A549 (cell line): ENCODE data around the gene UIMC1. TPM values are rescaled to one million over a fixed set of nuclear protein-coding genes. Genes with fewer than 3 reads are reported as not detected.
A peak's percentile ranks its signal among the peaks of the same experiment; 100 is the strongest.

Experiments used
- ATAC-seq, 2 experiments: fragments of 200-7000 bp in 1 of 2; fragments of >200 bp in 1 of 2; cut with Nextera tagmentation in 1 of 2; cut with Tn5 transposase in 1 of 2; 3 replicates each; pipeline versions ENCODE4 v1.8.0 to v1.9.1; 2018 to 2020; ENCODE audit warnings: mild to moderate bottlenecking in 1 of 2, moderate library complexity in 1 of 2
- CTCF ChIA-PET: fragments of 300-600 bp; sonication (Branson Sonifier 250); formaldehyde crosslinking; extraction: SDS; loops from one replicate; lab custom pipeline; 2021; ENCODE audit warnings: antibody characterized with exemption, inconsistent platforms; lab: Yijun Ruan, JAX
- POLR2A ChIA-PET: fragments of 350-600 bp; formaldehyde crosslinking; extraction: SDS; loops from one replicate; lab custom pipeline; 2021; ENCODE audit warnings: antibody characterized with exemption, inconsistent platforms; lab: Yijun Ruan, JAX
- DNase-seq, 2 experiments: peaks; one replicate each; pipeline versions ENCODE4 v3.0.0 to v3.0.0-alpha.2; 2011 to 2016; ENCODE audit warnings: low read depth in 1 of 2, low spot score in 1 of 2
- FAIRE-seq: peaks from 2 replicates; lab custom pipeline; 2011; peaks lifted over from hg19 to GRCh38; lab: Jason Lieb, UNC
- H3K27ac ChIP-seq, 2 experiments: fragments of >200 bp; sonication (Bioruptor Twin); formaldehyde crosslinking; 3 replicates each; pipeline ENCODE4 v1.5.1; 2016 to 2017
- H3K4me1 ChIP-seq: fragments of >200 bp; sonication (Bioruptor Twin); formaldehyde crosslinking; 3 replicates; pipeline ENCODE4 v1.6.1; 2016
- H3K4me2 ChIP-seq: fragments of >200 bp; sonication (Bioruptor Twin); formaldehyde crosslinking; 3 replicates; pipeline ENCODE4 v1.6.1; 2016
- H3K4me3 ChIP-seq: fragments of >200 bp; sonication (Bioruptor Twin); formaldehyde crosslinking; 3 replicates; pipeline ENCODE4 v1.5.1; 2016
- H3K9me3 ChIP-seq: fragments of >200 bp; sonication (Bioruptor Twin); formaldehyde crosslinking; 3 replicates; pipeline ENCODE4 v1.6.1; 2016
- CBX2 ChIP-seq: fragments of 200-600 bp; sonication (generic); IDR thresholded peaks from 2 replicates; pipeline ENCODE4 v1.6.1; 2016; ENCODE audit warnings: low read depth, mild to moderate bottlenecking, borderline replicate concordance
- CEBPB ChIP-seq, 2 experiments: fragments of >200 bp in 1 of 2; sonication (Bioruptor Twin) in 1 of 2; formaldehyde crosslinking in 1 of 2; IDR thresholded peaks; 2 replicates each; pipeline ENCODE4 v1.6.1; 2012 to 2016
- CHD2 ChIP-seq: fragments of 150-350 bp; IDR thresholded peaks from 2 replicates; pipeline ENCODE4 v1.6.1; 2014; ENCODE audit warnings: low read length; ENCODE audit not compliant: partially characterized antibody
- EHMT2 ChIP-seq: fragments of 200-600 bp; sonication (generic); IDR thresholded peaks from 2 replicates; pipeline ENCODE4 v1.6.1; 2016; ENCODE audit warnings: antibody characterized with exemption, low read depth, mild to moderate bottlenecking, moderate library complexity
- EP300 ChIP-seq, 2 experiments: fragments of >200 bp; sonication (Bioruptor Twin); formaldehyde crosslinking; IDR thresholded peaks; 2 replicates in 1 of 2; 3 replicates in 1 of 2; pipeline ENCODE4 v1.6.1; 2016 to 2017
- HDAC2 ChIP-seq: fragments of 200-600 bp; sonication (generic); IDR thresholded peaks from 2 replicates; pipeline ENCODE4 v1.6.1; 2016
- HEYL ChIP-seq: fragments of 250-450 bp; sonication (Bioruptor Pico); IDR thresholded peaks from 2 replicates; pipeline ENCODE4 v1.8.0; 2021; ENCODE audit warnings: mild to moderate bottlenecking, moderate library complexity
- HOXA7 ChIP-seq: fragments of 250-450 bp; sonication (Bioruptor Pico); IDR thresholded peaks from 2 replicates; pipeline ENCODE4 v1.5.0; 2020; ENCODE audit warnings: mild to moderate bottlenecking, moderate library complexity
- HOXB5 ChIP-seq: fragments of 250-450 bp; sonication (Bioruptor Pico); IDR thresholded peaks from 2 replicates; pipeline ENCODE4 v1.5.0; 2020; ENCODE audit warnings: mild to moderate bottlenecking, moderate library complexity
- KDM1A ChIP-seq: fragments of 200-600 bp; sonication (generic); IDR thresholded peaks from 2 replicates; pipeline ENCODE4 v1.6.1; 2016; ENCODE audit warnings: low read depth, mild to moderate bottlenecking
- NFE2L2 ChIP-seq: fragments of 150-350 bp; conservative IDR thresholded peaks from 2 replicates; pipeline ENCODE4 v1.6.1; 2014; ENCODE audit warnings: low read length
- NPAS2 ChIP-seq: fragments of 250-450 bp; sonication (Bioruptor Pico); IDR thresholded peaks from 2 replicates; pipeline ENCODE4 v1.8.0; 2022; ENCODE audit warnings: mild to moderate bottlenecking, moderate library complexity, borderline replicate concordance
- POLR2A ChIP-seq: IDR thresholded peaks from 2 replicates; pipeline ENCODE4 v1.6.1; 2012; ENCODE audit warnings: mild to moderate bottlenecking, low read length
- POLR2AphosphoS2 ChIP-seq: conservative IDR thresholded peaks from 2 replicates; pipeline ENCODE4 v1.6.1; 2012; ENCODE audit warnings: low read length, improper control_type of control experiment, inconsistent platforms
- RAD21 ChIP-seq, 2 experiments: fragments of >200 bp in 1 of 2; sonication (Bioruptor Twin) in 1 of 2; formaldehyde crosslinking in 1 of 2; IDR thresholded peaks in 1 of 2; conservative IDR thresholded peaks in 1 of 2; 2 replicates in 1 of 2; 3 replicates in 1 of 2; pipeline ENCODE4 v1.6.1; 2012 to 2018; ENCODE audit warnings: inconsistent platforms in 1 of 2
- RNF2 ChIP-seq: fragments of 200-600 bp; sonication (generic); IDR thresholded peaks from 2 replicates; pipeline ENCODE4 v1.6.1; 2016; ENCODE audit warnings: low read depth, mild to moderate bottlenecking, antibody characterized with exemption, moderate library complexity, borderline replicate concordance
- SMC3 ChIP-seq: fragments of >200 bp; sonication (Bioruptor Twin); formaldehyde crosslinking; IDR thresholded peaks from 3 replicates; pipeline ENCODE4 v1.6.1; 2018; ENCODE audit warnings: inconsistent platforms
- SREBF2 ChIP-seq: fragments of 450-650 bp; IDR thresholded peaks from 2 replicates; pipeline ENCODE4 v1.6.1; 2014; ENCODE audit warnings: mild to moderate bottlenecking, moderate library complexity
- ZC3H11A ChIP-seq: fragments of 450-650 bp; IDR thresholded peaks from 2 replicates; pipeline ENCODE4 v1.6.1; 2014; ENCODE audit warnings: antibody characterized with exemption, mild to moderate bottlenecking
- WGBS: methylation state at CpG from one replicate; pipeline ENCODE4 v1.1.6; 2017; ENCODE audit errors: missing lambda C conversion rate; 5-methylcytosine and 5-hydroxymethylcytosine counted together
- polyA plus RNA-seq, 4 experiments: library from polyadenylated mRNA; depleted of rRNA in 3 of 4; stranded (reverse); fragments of >200 nt; fragmentation: RNase III in 1 of 4; extraction: RNeasy Plus Mini Kit Qiagen cat#74134 plus additional on column Dnase treatment in 1 of 4; gene quantifications; 2 replicates in 3 of 4; 3 replicates in 1 of 4; pipeline ENCODE4 v1.2.3, GENCODE V29; 2011 to 2017
- TF ChIP-seq, protein P1 (sequence below): fragments of >200 bp; sonication (Bioruptor Twin); formaldehyde crosslinking; IDR thresholded peaks from 2 replicates; pipeline ENCODE4 v1.6.1; 2016
- TF ChIP-seq, protein P2 (sequence below): IDR thresholded peaks from 2 replicates; pipeline ENCODE4 v1.6.1; 2012
- TF ChIP-seq, protein P3 (sequence below): fragments of 250-450 bp; sonication (Bioruptor Pico); IDR thresholded peaks from 2 replicates; pipeline ENCODE4 v1.5.0; 2021; ENCODE audit warnings: mild to moderate bottlenecking, moderate library complexity, borderline replicate concordance
- TF ChIP-seq, protein P4 (sequence below): IDR thresholded peaks from 2 replicates; pipeline ENCODE4 v1.6.1; 2012

The UIMC1 gene
- polyA plus RNA-seq, 2 of the 4 experiments (the other 2 are of a cell fraction) = 47.8 to 52.5 TPM

DNA sequence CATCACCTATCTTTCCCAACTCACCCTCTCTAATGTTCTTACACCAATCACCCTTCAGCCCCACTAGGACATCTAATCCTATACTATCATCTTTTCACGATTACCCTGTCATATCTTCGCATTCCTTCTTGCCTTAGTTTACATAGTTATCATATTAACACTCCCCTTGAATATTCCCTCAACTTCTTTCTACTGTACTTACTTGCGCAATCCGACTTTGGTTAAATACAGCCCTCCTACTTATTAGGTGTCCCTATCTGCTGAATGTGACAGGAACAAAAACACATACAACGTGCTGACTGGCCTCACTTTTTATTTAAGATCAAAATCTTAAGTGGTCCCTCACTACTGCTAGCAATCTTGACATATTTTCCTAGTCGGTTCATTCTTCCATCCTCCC lies 88.0 kb downstream of the UIMC1 start:
- Histone ChIP-seq H3K4me1 (no peaks in the 10 kb centered on the region), H3K27ac (no peak overlapping the region), H3K4me2 (no peak overlapping the region), H3K4me3 (no peak overlapping the region), H3K9me3 (no peaks in the 10 kb centered on the region)
- POLR2A ChIA-PET = no interaction called here
- WGBS = 94% methylated on average over 6 of the region's 6 CpGs
- ATAC-seq (no peak), DNase-seq (no peak), FAIRE-seq (no peak)
- TF ChIP-seq EP300 (IDR thresholded peaks at IDR 0.05) = no peak
- TF ChIP-seq SMC3 = no peak
- TF ChIP-seq CEBPB (IDR thresholded peaks at IDR 0.05) = peak in 1 of 2 experiments; percentile 54; a peak in 1 of 4 replicates
- TF ChIP-seq HOXB5 (CRISPR knock-in tag) = no peak
- CTCF ChIA-PET = no interaction called here

DNA sequence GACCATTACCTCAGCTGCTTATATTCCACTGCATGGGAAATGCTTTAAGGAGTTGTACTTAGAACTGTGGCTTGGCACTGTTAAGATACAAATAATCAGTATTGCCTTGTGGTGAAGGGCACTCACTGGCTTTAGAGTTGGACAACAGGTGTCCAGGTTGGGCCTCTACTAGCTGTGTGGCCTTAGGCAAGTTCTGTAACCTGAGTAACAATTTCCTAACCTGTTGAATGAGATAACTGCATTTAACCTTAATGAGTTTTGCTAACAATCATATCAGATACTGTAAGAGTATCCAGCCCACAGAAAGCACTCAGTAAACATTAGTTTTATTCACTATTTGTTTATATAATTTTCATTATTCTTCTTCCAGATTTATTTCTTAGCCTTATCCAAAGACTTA lies 90.2 kb downstream of the UIMC1 start:
- POLR2A ChIA-PET = no interaction called here
- H3K4me1 ChIP-seq = no peaks in the 10 kb centered on the region
- TF ChIP-seq RNF2 (no peak), POLR2AphosphoS2 (no peak), ZC3H11A (no peak), EHMT2 (no peak), NPAS2 (CRISPR knock-in tag) (no peak)
- TF ChIP-seq, protein P1, sequence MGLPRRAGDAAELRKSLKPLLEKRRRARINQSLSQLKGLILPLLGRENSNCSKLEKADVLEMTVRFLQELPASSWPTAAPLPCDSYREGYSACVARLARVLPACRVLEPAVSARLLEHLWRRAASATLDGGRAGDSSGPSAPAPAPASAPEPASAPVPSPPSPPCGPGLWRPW = no peak
- TF ChIP-seq, all 56 proteins: peak for 0
- Histone ChIP-seq H3K9me3 (no peaks in the 10 kb centered on the region), H3K4me2 (no peak overlapping the region), H3K4me3 (no peak overlapping the region), H3K27ac (no peak overlapping the region)
- no peak for ATAC-seq
- no peak for DNase-seq
- FAIRE-seq = no peak
- CTCF ChIA-PET = interaction anchor here (1.0 to 1.2 kb wide), 2 partner anchors 43 to 256 kb away, joined by 3 to 5 read pairs; no protein-coding TSS in a partner anchor

DNA sequence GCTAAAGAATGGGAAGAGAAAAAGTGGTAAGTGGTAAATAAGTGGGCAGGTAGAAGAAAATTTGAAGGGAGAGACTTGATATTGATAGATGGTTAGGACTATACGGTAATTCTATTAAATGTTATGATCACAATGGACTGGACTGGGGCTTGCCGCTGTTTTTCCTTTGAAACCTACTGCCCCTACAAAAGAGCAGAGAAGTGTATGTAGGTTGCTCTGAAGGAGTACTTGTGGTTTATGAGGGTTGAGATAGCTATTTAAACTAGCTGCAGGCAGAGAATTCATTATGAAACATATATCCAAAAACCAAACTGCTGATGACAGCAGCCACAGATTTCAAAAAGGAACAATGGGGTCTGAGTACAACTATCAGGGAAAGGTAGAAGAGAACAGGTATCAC lies 90.7 kb downstream of the UIMC1 start:
- 83% methylated on average over 2 of the region's 2 CpGs for WGBS
- H3K4me1 ChIP-seq = no peaks in the 10 kb centered on the region
- ChIA-PET POLR2A (no interaction called here), CTCF (interaction anchor here (1.0 to 1.2 kb wide), 2 partner anchors 42 to 255 kb away, joined by 3 to 5 read pairs; no protein-coding TSS in a partner anchor)
- DNase-seq (no peak), ATAC-seq (no peak), FAIRE-seq (no peak)
- no peaks in the 10 kb centered on the region for H3K9me3 ChIP-seq
- no peak for TF ChIP-seq CBX2
- no peak for TF ChIP-seq POLR2AphosphoS2
- TF ChIP-seq CHD2 = no peak
- no peak for TF ChIP-seq HOXA7 (CRISPR knock-in tag)
- no peak for TF ChIP-seq POLR2A
- TF ChIP-seq, protein P2, sequence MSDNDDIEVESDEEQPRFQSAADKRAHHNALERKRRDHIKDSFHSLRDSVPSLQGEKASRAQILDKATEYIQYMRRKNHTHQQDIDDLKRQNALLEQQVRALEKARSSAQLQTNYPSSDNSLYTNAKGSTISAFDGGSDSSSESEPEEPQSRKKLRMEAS = no peak
- TF ChIP-seq ZC3H11A = no peak
- TF ChIP-seq KDM1A = no peak
- TF ChIP-seq SMC3 = no peak
- TF ChIP-seq HDAC2 = no peak
- TF ChIP-seq, protein P3, sequence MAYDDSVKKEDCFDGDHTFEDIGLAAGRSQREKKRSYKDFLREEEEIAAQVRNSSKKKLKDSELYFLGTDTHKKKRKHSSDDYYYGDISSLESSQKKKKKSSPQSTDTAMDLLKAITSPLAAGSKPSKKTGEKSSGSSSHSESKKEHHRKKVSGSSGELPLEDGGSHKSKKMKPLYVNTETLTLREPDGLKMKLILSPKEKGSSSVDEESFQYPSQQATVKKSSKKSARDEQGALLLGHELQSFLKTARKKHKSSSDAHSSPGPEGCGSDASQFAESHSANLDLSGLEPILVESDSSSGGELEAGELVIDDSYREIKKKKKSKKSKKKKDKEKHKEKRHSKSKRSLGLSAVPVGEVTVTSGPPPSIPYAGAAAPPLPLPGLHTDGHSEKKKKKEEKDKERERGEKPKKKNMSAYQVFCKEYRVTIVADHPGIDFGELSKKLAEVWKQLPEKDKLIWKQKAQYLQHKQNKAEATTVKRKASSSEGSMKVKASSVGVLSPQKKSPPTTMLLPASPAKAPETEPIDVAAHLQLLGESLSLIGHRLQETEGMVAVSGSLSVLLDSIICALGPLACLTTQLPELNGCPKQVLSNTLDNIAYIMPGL (CRISPR knock-in tag) = no peak
- TF ChIP-seq, protein P4, sequence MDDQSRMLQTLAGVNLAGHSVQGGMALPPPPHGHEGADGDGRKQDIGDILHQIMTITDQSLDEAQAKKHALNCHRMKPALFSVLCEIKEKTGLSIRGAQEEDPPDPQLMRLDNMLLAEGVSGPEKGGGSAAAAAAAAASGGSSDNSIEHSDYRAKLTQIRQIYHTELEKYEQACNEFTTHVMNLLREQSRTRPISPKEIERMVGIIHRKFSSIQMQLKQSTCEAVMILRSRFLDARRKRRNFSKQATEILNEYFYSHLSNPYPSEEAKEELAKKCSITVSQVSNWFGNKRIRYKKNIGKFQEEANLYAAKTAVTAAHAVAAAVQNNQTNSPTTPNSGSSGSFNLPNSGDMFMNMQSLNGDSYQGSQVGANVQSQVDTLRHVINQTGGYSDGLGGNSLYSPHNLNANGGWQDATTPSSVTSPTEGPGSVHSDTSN = no peak
- TF ChIP-seq HEYL (CRISPR knock-in tag) = no peak
- TF ChIP-seq NFE2L2 = no peak
- no peak for TF ChIP-seq EHMT2
- TF ChIP-seq SREBF2 = no peak
- TF ChIP-seq RAD21 (conservative IDR thresholded peaks at IDR 0.05 in 1 of 2, IDR thresholded peaks at IDR 0.05 in 1 of 2) = no peak
- H3K4me3 ChIP-seq = no peak overlapping the region
- no peak overlapping the region for H3K4me2 ChIP-seq
- H3K27ac ChIP-seq = no peak overlapping the region
